Panc1 (cell line): ENCODE measurements around the gene CYTH3.

Experiments
- CTCF ChIP-seq: fragments of 450-650 bp; IDR thresholded peaks from 2 replicates; pipeline ENCODE4 v1.5.1; 2017; ENCODE audit warnings: mild to moderate bottlenecking
- POLR2AphosphoS5 ChIP-seq: IDR thresholded peaks from 2 replicates; pipeline ENCODE4 v1.6.1; 2012; ENCODE audit warnings: mild to moderate bottlenecking, low read depth, low read length, moderate library complexity

DNA sequence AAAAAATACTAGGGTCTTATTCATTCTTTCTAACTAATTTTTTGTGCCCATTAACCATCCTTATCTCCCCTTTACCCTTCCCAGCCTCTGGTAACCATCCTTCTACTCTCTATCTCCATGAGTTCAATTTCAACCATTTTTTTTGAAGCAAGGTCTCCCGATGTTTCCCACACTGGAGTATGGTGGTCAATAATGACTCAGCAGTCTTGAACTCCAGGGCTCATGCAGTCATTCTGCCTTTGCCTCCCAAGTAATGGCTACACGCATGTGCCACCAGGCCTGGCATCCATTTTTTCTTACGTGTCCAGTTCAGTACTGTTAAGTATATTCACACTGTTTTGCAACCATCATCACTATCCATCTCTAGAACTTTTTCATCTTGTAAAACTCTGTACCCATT, 60.4 kb downstream of the CYTH3 start:
- no peak for TF ChIP-seq POLR2AphosphoS5
- TF ChIP-seq CTCF: no peak
